Parathyroid adenoma (tissue), 2 donors: ENCODE measurements around the gene CHCHD3.
"Not testable (repeated sequence)": the region's sequence is repeated elsewhere in the genome, so short reads cannot be mapped to it uniquely, and the experiment has no call there.

Experiments
- H2AFZ ChIP-seq: fragments of 300-600 bp; sonication (generic); one replicate; pipeline ENCODE4 v1.7.0; 2017; ENCODE audit warnings: antibody characterized with exemption, mild to moderate bottlenecking
- H3K27ac ChIP-seq: fragments of 300-600 bp; sonication (generic); one replicate; pipeline ENCODE4 v1.7.0; 2017
- H3K27me3 ChIP-seq: fragments of 300-600 bp; sonication (generic); one replicate; pipeline ENCODE4 v1.7.0; 2017; ENCODE audit warnings: low read length; ENCODE audit not compliant: control insufficient read depth, insufficient read depth
- H3K36me3 ChIP-seq: fragments of 300-600 bp; sonication (generic); one replicate; pipeline ENCODE4 v1.7.0; 2017; ENCODE audit warnings: low read length; ENCODE audit not compliant: control insufficient read depth, insufficient read depth
- H3K4me1 ChIP-seq: fragments of 300-600 bp; sonication (generic); one replicate; pipeline ENCODE4 v1.7.0; 2017; ENCODE audit warnings: control low read depth
- H3K4me2 ChIP-seq: fragments of 300-600 bp; sonication (generic); one replicate; pipeline ENCODE4 v1.7.0; 2017; ENCODE audit warnings: low read length
- H3K4me3 ChIP-seq: fragments of 300-600 bp; sonication (generic); one replicate; pipeline ENCODE4 v1.7.0; 2017; ENCODE audit warnings: low read depth, low read length
- H3K79me2 ChIP-seq: fragments of 300-600 bp; sonication (generic); one replicate; pipeline ENCODE4 v1.7.0; 2017; ENCODE audit warnings: control low read depth
- H3K9ac ChIP-seq: fragments of 300-600 bp; sonication (generic); one replicate; pipeline ENCODE4 v1.7.0; 2017; ENCODE audit warnings: mild to moderate bottlenecking
- H3K9me3 ChIP-seq: fragments of 300-600 bp; sonication (generic); one replicate; pipeline ENCODE4 v1.7.0; 2017; ENCODE audit warnings: low read length; ENCODE audit not compliant: control insufficient read depth
- TF ChIP-seq, protein P1 (sequence below): fragments of 300-600 bp; sonication (generic); IDR thresholded peaks from one replicate; pipeline ENCODE4 v1.7.0; 2017; ENCODE audit warnings: antibody characterized with exemption, mild to moderate bottlenecking
- donor health status: primary hyperparathyroidism.

CHCHD3 gene

DNA sequence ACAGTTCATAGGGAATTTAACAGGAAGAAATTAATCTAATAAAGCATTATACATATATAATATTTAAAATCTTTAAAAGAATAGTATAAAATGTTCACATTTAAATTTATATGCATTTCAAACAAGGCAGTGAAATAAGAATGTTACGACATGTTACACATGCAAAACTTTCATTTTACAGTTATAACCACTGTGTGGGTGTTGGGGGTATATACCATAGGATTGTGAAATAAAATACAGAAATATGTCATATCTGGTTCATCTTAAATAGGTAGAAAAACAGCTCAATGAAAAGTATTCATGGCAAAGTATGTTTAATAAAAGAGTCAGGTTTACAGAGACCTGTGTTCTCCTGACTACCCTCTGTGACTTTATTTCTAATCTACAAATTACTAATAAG lies 45.6 kb downstream of the CHCHD3 start:
- Histone ChIP-seq H3K27me3 (no peaks in the 10 kb centered on the region), H3K27ac (no peak overlapping the region), H2AFZ (no peak overlapping the region), H3K4me1 (no peaks in the 10 kb centered on the region), H3K79me2 (peaks cover 3% of the 10 kb centered on the region), H3K9ac (no peak overlapping the region), H3K4me3 (no peak overlapping the region), H3K9me3 (no peaks in the 10 kb centered on the region), H3K4me2 (no peak overlapping the region), H3K36me3 (no peaks in the 10 kb centered on the region)
- TF ChIP-seq, protein P1, sequence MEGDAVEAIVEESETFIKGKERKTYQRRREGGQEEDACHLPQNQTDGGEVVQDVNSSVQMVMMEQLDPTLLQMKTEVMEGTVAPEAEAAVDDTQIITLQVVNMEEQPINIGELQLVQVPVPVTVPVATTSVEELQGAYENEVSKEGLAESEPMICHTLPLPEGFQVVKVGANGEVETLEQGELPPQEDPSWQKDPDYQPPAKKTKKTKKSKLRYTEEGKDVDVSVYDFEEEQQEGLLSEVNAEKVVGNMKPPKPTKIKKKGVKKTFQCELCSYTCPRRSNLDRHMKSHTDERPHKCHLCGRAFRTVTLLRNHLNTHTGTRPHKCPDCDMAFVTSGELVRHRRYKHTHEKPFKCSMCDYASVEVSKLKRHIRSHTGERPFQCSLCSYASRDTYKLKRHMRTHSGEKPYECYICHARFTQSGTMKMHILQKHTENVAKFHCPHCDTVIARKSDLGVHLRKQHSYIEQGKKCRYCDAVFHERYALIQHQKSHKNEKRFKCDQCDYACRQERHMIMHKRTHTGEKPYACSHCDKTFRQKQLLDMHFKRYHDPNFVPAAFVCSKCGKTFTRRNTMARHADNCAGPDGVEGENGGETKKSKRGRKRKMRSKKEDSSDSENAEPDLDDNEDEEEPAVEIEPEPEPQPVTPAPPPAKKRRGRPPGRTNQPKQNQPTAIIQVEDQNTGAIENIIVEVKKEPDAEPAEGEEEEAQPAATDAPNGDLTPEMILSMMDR, result no peak

GRCh38 chr7:133035240-133035639 lies 46.6 kb downstream of the CHCHD3 start:
- not testable (repeated sequence) for H3K4me3 ChIP-seq, H3K79me2 ChIP-seq, H3K36me3 ChIP-seq, H3K27ac ChIP-seq, H3K9ac ChIP-seq, H3K4me2 ChIP-seq, H3K4me1 ChIP-seq, H3K9me3 ChIP-seq, H2AFZ ChIP-seq, H3K27me3 ChIP-seq

DNA sequence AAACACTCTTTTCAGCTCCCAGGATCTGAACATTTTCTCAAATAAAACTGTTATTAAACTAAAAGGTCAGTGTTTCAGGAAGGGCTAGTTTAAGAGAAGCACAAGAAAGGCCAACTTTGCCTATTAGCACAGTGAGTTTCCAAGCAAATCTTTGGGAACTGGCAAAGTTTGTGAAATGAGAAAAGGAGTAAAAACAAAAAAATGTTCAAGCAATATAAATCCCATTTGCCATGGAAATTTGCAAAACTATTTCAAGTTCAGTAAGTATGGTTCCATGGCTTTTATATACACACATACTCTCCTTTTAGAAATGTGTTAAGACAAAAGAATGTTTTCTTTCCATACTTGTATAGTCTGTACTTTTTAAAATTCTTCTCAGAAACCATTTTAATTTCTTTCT lies 51.5 kb downstream of the CHCHD3 start:
- Histone ChIP-seq H3K36me3 (no peaks in the 10 kb centered on the region), H3K4me1 (no peaks in the 10 kb centered on the region), H2AFZ (no peak overlapping the region), H3K9me3 (no peaks in the 10 kb centered on the region), H3K4me3 (no peak overlapping the region), H3K9ac (no peak overlapping the region), H3K27me3 (no peaks in the 10 kb centered on the region), H3K79me2 (peaks cover 2% of the 10 kb centered on the region), H3K4me2 (no peak overlapping the region), H3K27ac (no peak overlapping the region)
- TF ChIP-seq, protein P1, result no peak

DNA sequence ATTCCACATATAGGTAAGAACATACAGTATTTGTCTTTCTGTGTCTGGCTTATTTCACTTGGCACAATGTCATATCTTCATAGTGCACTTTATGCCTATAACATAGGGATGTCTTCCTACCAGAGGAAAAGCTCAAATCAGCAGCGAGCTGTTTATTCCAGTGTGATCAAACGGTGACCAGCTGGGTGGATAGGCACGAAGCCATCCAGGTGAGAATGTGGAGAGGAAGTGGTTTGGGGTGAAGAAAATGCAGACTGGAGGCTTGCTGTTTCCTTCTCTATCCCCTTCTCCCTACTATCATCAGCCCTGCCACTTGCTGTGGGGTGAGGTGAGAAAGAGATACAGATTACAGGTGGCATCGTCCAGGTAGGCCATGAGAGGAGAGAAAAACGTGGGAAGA lies 52.4 kb downstream of the CHCHD3 start:
- H3K4me3 ChIP-seq, result no peak overlapping the region
- H3K4me1 ChIP-seq, result no peaks in the 10 kb centered on the region
- H2AFZ ChIP-seq, result no peak overlapping the region
- no peaks in the 10 kb centered on the region for H3K36me3 ChIP-seq
- no peaks in the 10 kb centered on the region for H3K27me3 ChIP-seq
- H3K27ac ChIP-seq, result no peak overlapping the region
- H3K9ac ChIP-seq, result no peak overlapping the region
- no peaks in the 10 kb centered on the region for H3K9me3 ChIP-seq
- TF ChIP-seq, protein P1, result no peak
- H3K4me2 ChIP-seq, result no peak overlapping the region
- peaks cover 2% of the 10 kb centered on the region for H3K79me2 ChIP-seq

DNA sequence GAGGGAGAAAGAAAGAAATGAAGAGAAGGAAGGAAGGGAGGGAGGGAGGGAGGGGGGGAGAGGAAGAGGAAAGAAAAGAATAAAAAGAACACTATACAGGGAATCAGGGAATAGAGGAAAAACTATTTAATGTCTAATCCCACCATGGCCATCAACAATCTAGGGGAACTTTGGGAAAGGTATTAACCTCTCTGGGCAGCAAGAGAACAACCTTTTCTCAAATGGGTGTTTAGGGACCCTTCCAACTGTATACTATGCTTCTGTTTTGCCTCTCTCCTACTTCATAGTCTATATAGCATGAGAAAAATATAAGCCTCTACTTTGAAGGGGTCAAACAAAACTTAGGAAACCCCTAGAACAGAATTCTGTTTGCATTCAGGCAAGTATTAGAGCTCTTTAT lies 54.5 kb downstream of the CHCHD3 start:
- Histone ChIP-seq H3K9ac (no peak overlapping the region), H3K79me2 (peaks cover 2% of the 10 kb centered on the region), H3K9me3 (no peaks in the 10 kb centered on the region), H2AFZ (no peak overlapping the region), H3K4me1 (no peaks in the 10 kb centered on the region), H3K36me3 (no peaks in the 10 kb centered on the region), H3K27me3 (no peaks in the 10 kb centered on the region), H3K27ac (no peak overlapping the region), H3K4me2 (no peak overlapping the region), H3K4me3 (no peak overlapping the region)
- TF ChIP-seq, protein P1, result no peak
